Left renal cortex interstitium (tissue), 4 donors: Measurements from ENCODE around the gene MAB21L3. TPM values are rescaled to one million over a fixed set of nuclear protein-coding genes. Genes with fewer than 3 reads are reported as not detected.
"Not testable (repeated sequence)": the region's sequence is repeated elsewhere in the genome, so short reads cannot be mapped to it uniquely, and the experiment has no call there.

Source experiments
- DNase-seq, 4 donors: peaks; one replicate each; pipeline ENCODE4 v3.0.0-alpha.2; 2013; ENCODE audit warnings: low read depth in 4 of 4, low spot score in 2 of 4, missing footprints in 1 of 4
- polyA plus RNA-seq, 4 donors: library from polyadenylated mRNA; unstranded; fragments of 120-200 nt; gene quantifications; one replicate each; pipeline ENCODE4 v1.2.1, GENCODE V29; 2013; ENCODE audit not compliant: insufficient read length in 4 of 4

The MAB21L3 gene
- polyA plus RNA-seq, 4 donors, result 0.62 to 1.1 (median 0.78) TPM

GRCh38 chr1:116131866-116132605 lies 20.8 kb downstream of the MAB21L3 start:
- no peak for DNase-seq

GRCh38 chr1:116133696-116134475 lies 22.7 kb downstream of the MAB21L3 start:
- no peak for DNase-seq

- no peak for DNase-seq
Observed at GRCh38 chr1:116134476-116134773, 23.2 kb downstream of the MAB21L3 start.

GRCh38 chr1:116138277-116138792 lies 27.1 kb downstream of the MAB21L3 start:
- no peak for DNase-seq

- DNase-seq, result no peak
Observed at GRCh38 chr1:116139592-116140134, 28.5 kb downstream of the MAB21L3 start.

- no peak for DNase-seq
Observed at GRCh38 chr1:116144151-116144550, 33.0 kb downstream of the MAB21L3 start.

GRCh38 chr1:116146447-116147113 lies 35.4 kb downstream of the MAB21L3 start:
- DNase-seq, result not testable (repeated sequence)

GRCh38 chr1:116147114-116147510 lies 35.9 kb downstream of the MAB21L3 start:
- DNase-seq, result no peak

- no peak for DNase-seq
Observed at GRCh38 chr1:116147972-116148371, 36.8 kb downstream of the MAB21L3 start.

- no peak for DNase-seq
Observed at GRCh38 chr1:116148967-116149366, 37.8 kb downstream of the MAB21L3 start.

GRCh38 chr1:116150368-116150767 lies 39.2 kb downstream of the MAB21L3 start:
- no peak for DNase-seq

GRCh38 chr1:116151739-116152576 lies 40.8 kb downstream of the MAB21L3 start:
- peak in 2 of 4 donors; percentile 61 to 65 for DNase-seq

GRCh38 chr1:116152577-116152943 lies 41.4 kb downstream of the MAB21L3 start:
- no peak for DNase-seq

- DNase-seq, result no peak
Observed at GRCh38 chr1:116152950-116153691, 41.9 kb downstream of the MAB21L3 start.

- no peak for DNase-seq
Observed at GRCh38 chr1:116153692-116154031, 42.5 kb downstream of the MAB21L3 start.

- no peak for DNase-seq
Observed at GRCh38 chr1:116154536-116154935, 43.3 kb downstream of the MAB21L3 start.

GRCh38 chr1:116157096-116157495 lies 45.9 kb downstream of the MAB21L3 start:
- DNase-seq, result no peak

GRCh38 chr1:116159177-116159576 lies 48.0 kb downstream of the MAB21L3 start:
- no peak for DNase-seq

- no peak for DNase-seq
Observed at GRCh38 chr1:116159611-116160010, 48.4 kb downstream of the MAB21L3 start.

- no peak for DNase-seq
Observed at GRCh38 chr1:116161390-116161789, 50.2 kb downstream of the MAB21L3 start.
